ENCODE measurements around the gene ADCYAP1R1. TPM values are rescaled to one million over a fixed set of nuclear protein-coding genes. Genes with fewer than 3 reads are reported as not detected.

Gene ADCYAP1R1
- total RNA-seq, 1 donor from 2014 or later: not detected

GRCh38 chr7:31111109-31111451, 59.0 kb downstream of the ADCYAP1R1 start:
- DNase-seq (ENCODE audit: low read depth) (no peak), FAIRE-seq (no peak)
- TF ChIP-seq CTCF (IDR thresholded peaks at IDR 0.05; ENCODE audit: insufficient read depth, low read length, severe bottlenecking): no peak
- no peak overlapping the region for H3K4me3 ChIP-seq (ENCODE audit: low read depth, low read length)
- H3K36me3 ChIP-seq (ENCODE audit: control insufficient read depth, insufficient read depth, low read length): no peaks in the 10 kb centered on the region
- H3K27me3 ChIP-seq (ENCODE audit: control insufficient read depth, insufficient read depth, low read length): no peaks in the 10 kb centered on the region

DNA sequence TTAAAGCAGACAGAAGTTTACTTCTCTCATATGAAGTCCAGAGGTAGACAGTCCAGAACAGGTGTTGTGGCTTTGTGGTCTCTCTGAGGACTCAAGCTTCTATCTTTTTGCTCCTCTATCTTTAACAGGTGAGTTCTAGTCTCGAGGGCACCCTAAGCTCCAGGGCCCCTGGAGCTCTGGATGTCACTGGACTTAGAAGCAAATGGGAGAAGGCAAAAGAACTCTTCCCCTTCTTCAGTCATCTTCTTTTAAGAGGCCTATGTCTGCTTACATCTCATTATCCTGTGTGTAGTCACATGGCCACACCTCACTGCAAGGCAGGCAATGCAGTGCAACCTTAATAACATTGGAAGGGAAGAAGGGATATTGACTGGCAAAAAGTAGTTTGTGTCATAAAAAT, 61.6 kb downstream of the ADCYAP1R1 start:
- no peaks in the 10 kb centered on the region for H3K36me3 ChIP-seq (ENCODE audit: control insufficient read depth, insufficient read depth, low read length)
- H3K4me3 ChIP-seq (ENCODE audit: low read depth, low read length): no peak overlapping the region
- no peak for TF ChIP-seq CTCF (IDR thresholded peaks at IDR 0.05; ENCODE audit: insufficient read depth, low read length, severe bottlenecking)
- FAIRE-seq (no peak), DNase-seq (ENCODE audit: low read depth) (no peak)
- no peaks in the 10 kb centered on the region for H3K27me3 ChIP-seq (ENCODE audit: control insufficient read depth, insufficient read depth, low read length)

- TF ChIP-seq CTCF (IDR thresholded peaks at IDR 0.05; ENCODE audit: insufficient read depth, low read length, severe bottlenecking): no peak
- Histone ChIP-seq H3K36me3 (ENCODE audit: control insufficient read depth, insufficient read depth, low read length) (no peaks in the 10 kb centered on the region), H3K27me3 (ENCODE audit: control insufficient read depth, insufficient read depth, low read length) (no peaks in the 10 kb centered on the region), H3K4me3 (ENCODE audit: low read depth, low read length) (no peak overlapping the region)
- FAIRE-seq (no peak), DNase-seq (ENCODE audit: low read depth) (peak; percentile 33)
Observed at GRCh38 chr7:31114593-31115343, 62.7 kb downstream of the ADCYAP1R1 start.

DNA sequence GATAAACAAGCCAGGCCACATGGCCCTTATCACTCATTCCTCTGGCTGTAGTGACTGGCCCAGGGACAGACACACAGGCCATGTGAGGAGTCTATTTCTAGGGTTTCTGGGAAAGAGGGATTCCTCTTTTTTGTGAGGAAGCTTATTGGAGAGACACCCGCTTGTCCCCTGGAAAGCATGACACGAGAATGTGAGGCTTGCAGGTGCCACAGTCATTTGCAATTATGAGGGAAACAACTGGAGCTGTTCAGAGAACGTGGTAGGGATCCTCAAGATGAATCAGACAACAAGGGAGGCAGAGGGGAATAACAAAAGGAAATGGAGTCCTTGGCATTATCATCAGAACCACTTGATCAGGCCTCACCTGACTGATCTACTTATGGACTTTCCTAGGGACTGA, 64.5 kb downstream of the ADCYAP1R1 start:
- H3K4me3 ChIP-seq (ENCODE audit: low read depth, low read length): no peak overlapping the region
- no peaks in the 10 kb centered on the region for H3K27me3 ChIP-seq (ENCODE audit: control insufficient read depth, insufficient read depth, low read length)
- no peak for TF ChIP-seq CTCF (IDR thresholded peaks at IDR 0.05; ENCODE audit: insufficient read depth, low read length, severe bottlenecking)
- H3K36me3 ChIP-seq (ENCODE audit: control insufficient read depth, insufficient read depth, low read length): no peaks in the 10 kb centered on the region
- DNase-seq (ENCODE audit: low read depth) (no peak), FAIRE-seq (no peak)

- no peak for TF ChIP-seq CTCF (IDR thresholded peaks at IDR 0.05; ENCODE audit: insufficient read depth, low read length, severe bottlenecking)
- DNase-seq (ENCODE audit: low read depth) (no peak), FAIRE-seq (no peak)
- Histone ChIP-seq H3K36me3 (ENCODE audit: control insufficient read depth, insufficient read depth, low read length) (no peaks in the 10 kb centered on the region), H3K27me3 (ENCODE audit: control insufficient read depth, insufficient read depth, low read length) (no peaks in the 10 kb centered on the region), H3K4me3 (ENCODE audit: low read depth, low read length) (no peak overlapping the region)
Observed at GRCh38 chr7:31119249-31119648, 67.1 kb downstream of the ADCYAP1R1 start.

Measured in bronchial epithelial cell (primary cell).